B cell (primary cell): ENCODE measurements around the gene CDA. TPM values are rescaled to one million over a fixed set of nuclear protein-coding genes. Genes with fewer than 3 reads are reported as not detected.

ENCODE experiments used
- ATAC-seq: fragments of 200-7000 bp; cut with Tn5 transposase; one replicate; pipeline ENCODE4 v1.10.0; 2021; ENCODE audit warnings: low read depth, mild to moderate bottlenecking, moderate number of reproducible peaks, moderate library complexity
- CTCF ChIA-PET: fragments of 350-600 bp; sonication (Branson Sonifier 250); formaldehyde crosslinking; loops from one replicate; lab custom pipeline; 2021; ENCODE audit warnings: antibody characterized with exemption, inconsistent platforms; lab: Charles Lee
- POLR2A ChIA-PET: fragments of 350-600 bp; sonication (Branson Sonifier 250); formaldehyde crosslinking; loops from one replicate; lab custom pipeline; 2021; ENCODE audit warnings: antibody characterized with exemption; lab: Charles Lee
- DNase-seq: peaks from one replicate; pipeline ENCODE4 v3.0.0; 2013
- H2AFZ ChIP-seq: 2 replicates; pipeline ENCODE4 v1.6.1; 2012; ENCODE audit warnings: mild to moderate bottlenecking, low read depth, low read length; ENCODE audit not compliant: insufficient read depth, poor library complexity, severe bottlenecking
- H3K27ac ChIP-seq, 2 donors: 1 replicate in 1 of 2; 2 replicates in 1 of 2; pipeline ENCODE4 v1.5.1; 2012 to 2013; ENCODE audit warnings: low read length in 2 of 2, mild to moderate bottlenecking in 2 of 2, moderate library complexity in 1 of 2
- H3K27me3 ChIP-seq, 4 experiments: fragments of 200-600 bp in 1 of 4; sonication (generic) in 1 of 4; replicated peaks in 1 of 4; 1 replicate in 2 of 4; 2 replicates in 2 of 4; pipeline versions ENCODE4 v1.6.1 to v1.7.0; 2013 to 2016; ENCODE audit warnings: low read length in 3 of 4, mild to moderate bottlenecking in 2 of 4, mixed read lengths in 1 of 4, moderate library complexity in 1 of 4; ENCODE audit not compliant: insufficient read depth in 4 of 4, control insufficient read depth in 3 of 4; ENCODE audit errors: control extremely low read depth in 1 of 4
- H3K36me3 ChIP-seq, 2 experiments: replicated peaks in 1 of 2; 1 replicate in 1 of 2; 2 replicates in 1 of 2; pipeline versions ENCODE4 v1.6.1 to v1.7.1; 2013; ENCODE audit warnings: low read length in 1 of 2; ENCODE audit not compliant: insufficient read depth in 2 of 2, control insufficient read depth in 1 of 2; ENCODE audit errors: control extremely low read depth in 1 of 2, extremely low read depth in 1 of 2
- H3K4me1 ChIP-seq, 2 donors: fragments of 200-600 bp in 1 of 2; sonication (generic) in 1 of 2; 1 replicate in 1 of 2; 2 replicates in 1 of 2; pipeline versions ENCODE4 v1.5.1 to v1.6.1; 2013 to 2017; ENCODE audit warnings: low read length in 2 of 2; ENCODE audit not compliant: control insufficient read depth in 2 of 2, insufficient read depth in 2 of 2
- H3K4me2 ChIP-seq: replicated peaks from 2 replicates; pipeline ENCODE3; 2012; ENCODE audit warnings: mild to moderate bottlenecking, low read depth, low read length; ENCODE audit not compliant: poor library complexity, severe bottlenecking
- H3K4me3 ChIP-seq, 5 experiments: fragments of 200-600 bp in 1 of 5; sonication (generic) in 1 of 5; 1 replicate in 3 of 5; 2 replicates in 2 of 5; pipeline versions ENCODE4 v1.5.1 to v1.7.0; 2011 to 2016; ENCODE audit warnings: low read length in 4 of 5, mild to moderate bottlenecking in 4 of 5, low read depth in 2 of 5, control low read depth in 1 of 5, moderate library complexity in 1 of 5; ENCODE audit not compliant: insufficient read depth in 1 of 5; ENCODE audit errors: control extremely low read depth in 1 of 5, extremely low read depth in 1 of 5
- H3K79me2 ChIP-seq: fragments of 200-600 bp; sonication (generic); one replicate; pipeline ENCODE4 v1.6.0; 2016; ENCODE audit warnings: low read length; ENCODE audit not compliant: control insufficient read depth, insufficient read depth
- H3K9ac ChIP-seq: fragments of 200-600 bp; sonication (generic); 2 replicates; pipeline ENCODE4 v1.6.1; 2017; ENCODE audit warnings: mild to moderate bottlenecking, low read length, moderate library complexity
- H3K9me3 ChIP-seq, 3 donors: one replicate each; pipeline versions ENCODE4 v1.6.1 to v1.7.1; 2013; ENCODE audit warnings: low read length in 2 of 3; ENCODE audit not compliant: control insufficient read depth in 2 of 3, insufficient read depth in 1 of 3; ENCODE audit errors: control extremely low read depth in 1 of 3
- H4K20me1 ChIP-seq: 2 replicates; pipeline ENCODE4 v1.6.0; 2012; ENCODE audit warnings: mild to moderate bottlenecking, low read length; ENCODE audit not compliant: insufficient read depth, control insufficient read depth, poor library complexity, severe bottlenecking
- H3K27ac Mint-ChIP-seq: one replicate; pipeline ENCODE4 v1.8.0; 2021; ENCODE audit warnings: mixed read lengths
- H3K27me3 Mint-ChIP-seq: one replicate; pipeline ENCODE4 v1.8.0; 2021; ENCODE audit warnings: mixed read lengths
- H3K4me1 Mint-ChIP-seq: one replicate; pipeline ENCODE4 v1.8.0; 2021; ENCODE audit warnings: mixed read lengths
- H3K4me3 Mint-ChIP-seq: one replicate; pipeline ENCODE4 v1.8.0; 2021; ENCODE audit warnings: mixed read lengths
- H3K9me3 Mint-ChIP-seq: one replicate; pipeline ENCODE4 v1.8.0; 2022; ENCODE audit warnings: mixed read lengths; ENCODE audit not compliant: insufficient read depth
- EZH2 ChIP-seq: IDR thresholded peaks from 2 replicates; pipeline ENCODE4 v1.6.1; 2012; ENCODE audit warnings: borderline replicate concordance, low read depth, mild to moderate bottlenecking, moderate library complexity, low read length; ENCODE audit not compliant: insufficient read depth, poor library complexity, severe bottlenecking
- WGBS: methylation state at CpG from one replicate; pipeline ENCODE4 v1.1.5; 2013; ENCODE audit warnings: missing lambda C conversion rate; ENCODE audit not compliant: insufficient coverage; 5-methylcytosine and 5-hydroxymethylcytosine counted together
- intact Hi-C: fragments of 100-400 bp; cut with micrococcal nuclease; formaldehyde crosslinking; loops from one replicate; pipeline ENCODE4 v1.10.0; 2022
- polyA plus RNA-seq: library from polyadenylated mRNA; depleted of rRNA; stranded (reverse); fragments of >200 nt; gene quantifications from 2 replicates; pipeline ENCODE4 v1.2.3, GENCODE V29; 2012
- total RNA-seq, 2 donors: library from RNA; stranded (reverse); fragments of 120-200 nt in 1 of 2; gene quantifications; 1 replicate in 1 of 2; 2 replicates in 1 of 2; pipeline versions ENCODE4 v1.2.3 to v1.2.4, GENCODE V29; 2013 to 2022
- TF ChIP-seq, protein P1 (sequence below): fragments of 200-600 bp; IDR thresholded peaks from one replicate; pipeline ENCODE4 v1.8.0; 2022; ENCODE audit warnings: antibody characterized with exemption, mild to moderate bottlenecking

Gene CDA
- total and polyA plus RNA-seq, 2 donors (not counting 1 experiment from before 2014, with no cell fraction given): 0.64 TPM; not detected in 1

DNA sequence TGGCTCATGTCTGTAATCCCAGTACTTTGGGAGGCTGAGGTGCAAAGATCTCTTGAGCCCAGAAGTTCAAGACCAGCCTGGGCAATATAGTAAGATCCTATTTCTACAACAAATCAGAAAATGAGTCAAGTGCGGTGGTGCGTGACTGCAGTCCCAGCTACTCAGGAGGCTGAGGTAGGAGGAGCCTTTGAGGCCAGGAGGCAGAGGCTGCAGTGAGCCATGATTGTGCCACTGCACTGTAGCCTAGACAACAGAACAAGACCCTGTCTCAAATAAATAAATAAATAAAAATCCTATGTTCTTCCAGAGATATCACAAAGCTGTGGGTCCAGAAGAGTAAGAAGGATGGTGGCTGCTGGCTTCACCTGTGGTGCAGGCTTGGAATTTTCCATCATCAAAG is 22.1 kb downstream of the CDA start:
- H4K20me1 ChIP-seq: no peaks in the 10 kb centered on the region
- no peaks in the 10 kb centered on the region for H3K36me3 ChIP-seq
- H3K79me2 ChIP-seq: no peaks in the 10 kb centered on the region
- Mint-ChIP-seq H3K27ac (no peak overlapping the region), H3K4me1 (no peaks in the 10 kb centered on the region), H3K4me3 (no peak overlapping the region), H3K9me3 (no peaks in the 10 kb centered on the region), H3K27me3 (peaks cover 4% of the 10 kb centered on the region)
- no peak overlapping the region for H2AFZ ChIP-seq
- ATAC-seq (no peak), DNase-seq (no peak)
- no peaks in the 10 kb centered on the region for H3K4me1 ChIP-seq
- POLR2A ChIA-PET: no interaction called here
- no peak overlapping the region for H3K27ac ChIP-seq
- intact Hi-C loops: no loop called here
- H3K4me3 ChIP-seq: no peak overlapping the region
- CTCF ChIA-PET: no interaction called here
- no peak overlapping the region for H3K4me2 ChIP-seq
- no peaks in the 10 kb centered on the region for H3K27me3 ChIP-seq
- TF ChIP-seq, protein P1, sequence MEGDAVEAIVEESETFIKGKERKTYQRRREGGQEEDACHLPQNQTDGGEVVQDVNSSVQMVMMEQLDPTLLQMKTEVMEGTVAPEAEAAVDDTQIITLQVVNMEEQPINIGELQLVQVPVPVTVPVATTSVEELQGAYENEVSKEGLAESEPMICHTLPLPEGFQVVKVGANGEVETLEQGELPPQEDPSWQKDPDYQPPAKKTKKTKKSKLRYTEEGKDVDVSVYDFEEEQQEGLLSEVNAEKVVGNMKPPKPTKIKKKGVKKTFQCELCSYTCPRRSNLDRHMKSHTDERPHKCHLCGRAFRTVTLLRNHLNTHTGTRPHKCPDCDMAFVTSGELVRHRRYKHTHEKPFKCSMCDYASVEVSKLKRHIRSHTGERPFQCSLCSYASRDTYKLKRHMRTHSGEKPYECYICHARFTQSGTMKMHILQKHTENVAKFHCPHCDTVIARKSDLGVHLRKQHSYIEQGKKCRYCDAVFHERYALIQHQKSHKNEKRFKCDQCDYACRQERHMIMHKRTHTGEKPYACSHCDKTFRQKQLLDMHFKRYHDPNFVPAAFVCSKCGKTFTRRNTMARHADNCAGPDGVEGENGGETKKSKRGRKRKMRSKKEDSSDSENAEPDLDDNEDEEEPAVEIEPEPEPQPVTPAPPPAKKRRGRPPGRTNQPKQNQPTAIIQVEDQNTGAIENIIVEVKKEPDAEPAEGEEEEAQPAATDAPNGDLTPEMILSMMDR: no peak
- TF ChIP-seq EZH2: no peak
- H3K9ac ChIP-seq: no peak overlapping the region
- 80% methylated on average over 1 of the region's 2 CpGs for WGBS
- no peaks in the 10 kb centered on the region for H3K9me3 ChIP-seq

DNA sequence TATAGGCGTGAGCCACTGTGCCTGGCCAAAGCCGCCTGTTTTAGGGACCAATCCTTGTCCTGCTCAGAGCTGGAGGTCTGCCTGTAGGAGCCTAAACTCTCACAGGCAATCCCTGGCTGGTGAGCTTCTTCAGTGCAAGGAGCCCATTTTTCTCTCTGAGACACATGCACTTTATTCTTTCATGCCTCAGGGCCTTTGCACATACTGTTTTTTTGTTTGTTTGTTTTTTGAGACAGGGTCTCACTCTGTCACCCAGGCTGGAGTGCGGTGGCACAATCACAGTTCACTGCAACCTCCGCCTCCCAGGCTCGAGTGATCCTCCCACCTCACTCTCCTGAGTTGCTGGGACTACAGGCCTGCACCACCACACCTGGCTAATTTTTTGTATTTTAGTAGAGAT is 22.8 kb downstream of the CDA start:
- no peaks in the 10 kb centered on the region for H3K4me1 Mint-ChIP-seq
- H3K27me3 Mint-ChIP-seq: peaks cover 4% of the 10 kb centered on the region

More for the DNA sequence above, 22.8 kb downstream of the CDA start:
- POLR2A ChIA-PET: no interaction called here
- DNase-seq: no peak
- no peak overlapping the region for H2AFZ ChIP-seq
- WGBS: 94% methylated on average over 2 of the region's 5 CpGs
- H3K9ac ChIP-seq: no peak overlapping the region
- Mint-ChIP-seq H3K4me3 (no peak overlapping the region), H3K27ac (no peak overlapping the region), H3K9me3 (no peaks in the 10 kb centered on the region)
- H4K20me1 ChIP-seq: no peaks in the 10 kb centered on the region
- H3K27me3 ChIP-seq: peaks cover 0 to 3% (median 0%) of the 10 kb centered on the region in 4 experiments
- H3K4me3 ChIP-seq: no peak overlapping the region
- no peak overlapping the region for H3K27ac ChIP-seq
- no peaks in the 10 kb centered on the region for H3K4me1 ChIP-seq
- no peak overlapping the region for H3K4me2 ChIP-seq
- intact Hi-C loops: no loop called here
- TF ChIP-seq EZH2: no peak
- TF ChIP-seq, protein P1: no peak
- CTCF ChIA-PET: no interaction called here
- no peaks in the 10 kb centered on the region for H3K79me2 ChIP-seq
- no peaks in the 10 kb centered on the region for H3K36me3 ChIP-seq
- no peaks in the 10 kb centered on the region for H3K9me3 ChIP-seq
- ATAC-seq: no peak
